Measurements from ENCODE around the gene PRKAR2B.

PRKAR2B gene

DNA sequence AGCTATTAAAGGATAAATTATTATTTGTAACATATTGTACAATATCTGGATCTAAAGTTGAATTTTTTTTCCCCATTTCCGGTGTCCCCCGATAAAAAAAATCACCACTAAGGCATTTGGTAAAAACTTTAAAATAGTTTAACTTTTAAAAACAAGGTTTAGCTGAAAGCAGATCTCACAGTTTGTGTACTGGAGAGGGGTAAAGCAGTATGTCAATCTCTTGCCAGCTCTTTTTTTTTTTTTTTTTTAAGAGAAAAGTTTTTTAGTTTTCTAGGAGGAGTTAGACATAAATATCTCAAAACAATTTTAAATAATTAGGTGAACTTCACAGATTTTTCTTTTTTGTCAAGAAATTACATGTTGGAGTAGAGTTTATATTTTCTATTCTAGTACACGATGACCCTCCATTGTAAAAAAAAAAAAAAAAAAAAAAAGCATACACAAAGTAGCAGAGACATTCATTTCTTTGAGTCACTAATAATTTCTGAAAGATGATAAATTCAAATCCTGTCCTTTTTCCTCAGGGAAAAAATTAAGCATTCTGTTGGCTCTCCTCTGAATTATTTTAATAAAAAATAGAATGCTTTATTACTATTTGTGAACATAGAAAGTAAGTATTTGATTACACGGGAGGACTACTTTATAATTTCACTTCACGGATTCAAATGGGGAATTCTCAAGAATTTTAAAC lies 122.4 kb downstream of the PRKAR2B start:
- DNase-seq: no peak

- DNase-seq: peak; percentile 79
These were observed 123.2 kb downstream of the PRKAR2B start for GRCh38 chr7:107167483-107168232.

GRCh38 chr7:107168233-107169119 lies 124.0 kb downstream of the PRKAR2B start, which contains the start of gene HBP1:
Gene HBP1 (plus strand): TSS chr7:107169003. CDS start chr7:107179894, 10,891 bp downstream.
- peak; percentile 100 for DNase-seq

DNA sequence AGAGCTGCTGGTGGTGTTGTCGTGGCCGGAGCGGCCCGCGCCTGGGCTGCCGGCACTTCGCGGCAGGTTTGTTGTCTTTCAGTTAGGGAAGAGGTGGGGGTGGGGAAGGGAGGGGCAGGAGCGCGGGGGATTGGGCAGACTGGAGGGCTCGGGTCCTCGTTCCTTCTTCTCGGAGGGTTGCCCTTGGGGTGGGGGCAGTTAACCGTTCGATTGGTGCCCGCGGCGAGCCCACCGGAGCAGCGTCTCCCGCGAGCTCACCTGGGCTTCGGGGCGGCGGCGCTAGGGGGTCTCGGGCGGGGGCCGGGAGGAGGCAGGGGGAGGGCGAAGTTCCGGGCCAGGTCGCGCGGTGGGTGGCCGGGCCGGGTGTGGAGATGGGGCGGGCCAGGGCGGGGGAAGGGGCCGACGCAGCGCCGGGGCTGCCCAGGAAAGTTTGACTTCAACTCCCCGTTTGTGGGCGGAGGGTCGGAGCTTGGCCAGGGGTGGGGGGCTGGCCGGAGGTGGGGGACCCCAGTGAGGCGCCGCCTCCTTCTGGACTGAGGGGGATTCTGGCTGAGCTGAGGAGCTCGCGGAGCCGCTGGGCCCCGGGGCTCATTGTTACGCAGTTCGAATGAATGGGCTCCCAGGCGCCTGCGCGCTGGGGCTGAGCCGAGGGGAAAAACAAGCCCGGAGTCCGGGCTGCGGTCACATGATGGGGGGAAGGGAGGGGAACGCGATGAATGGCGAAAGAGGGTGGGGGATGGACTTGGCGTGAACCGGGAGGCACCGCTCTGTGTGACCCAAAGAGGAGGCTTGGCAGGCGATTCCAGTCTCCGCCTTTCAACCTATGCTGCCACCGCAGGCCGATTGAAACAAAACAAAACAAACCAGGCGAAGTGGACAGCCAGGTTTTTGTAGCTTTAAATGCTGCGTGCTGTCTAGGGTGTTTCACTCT lies 124.9 kb downstream of the PRKAR2B start:
- DNase-seq: peak; percentile 91

DNA sequence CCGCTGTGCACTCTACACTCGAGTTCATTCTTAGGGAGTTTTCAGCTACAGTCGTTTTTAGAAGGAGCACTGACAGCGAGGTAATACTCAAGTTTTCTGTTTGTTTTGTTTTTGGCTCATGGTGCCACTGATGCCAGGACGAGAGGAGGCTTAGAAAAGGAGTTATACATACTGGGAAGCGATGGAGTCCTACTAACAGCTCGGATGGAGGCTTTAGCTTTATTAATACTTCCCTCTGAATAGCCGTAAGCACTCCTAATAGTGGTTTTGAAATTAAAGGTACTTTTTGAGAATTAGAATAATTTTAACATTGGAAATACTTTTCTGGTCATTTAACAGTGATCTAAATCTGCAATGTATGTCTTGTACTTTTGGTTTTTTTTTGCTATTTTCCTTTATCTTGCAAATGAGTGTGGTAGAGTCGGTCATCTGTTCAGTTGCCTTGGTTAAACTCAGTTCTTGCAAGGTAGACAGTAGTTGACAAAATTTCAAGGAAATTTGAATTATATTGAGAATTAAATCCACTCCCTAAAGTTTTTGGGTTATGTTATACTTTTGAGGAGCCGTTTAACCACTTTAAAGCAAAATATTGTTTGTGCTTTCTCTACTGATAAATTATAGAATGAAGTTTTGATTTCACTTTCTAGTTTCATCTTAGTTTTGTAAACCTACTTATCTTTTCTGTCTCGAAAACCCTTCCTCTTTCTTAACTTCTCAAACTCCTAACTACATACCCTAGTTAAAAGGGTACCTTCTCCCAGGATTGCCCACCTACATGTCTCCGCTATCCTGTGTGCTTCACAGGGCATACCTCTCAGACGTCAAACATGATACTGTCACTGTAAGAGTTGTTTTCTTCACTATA lies 125.8 kb downstream of the PRKAR2B start:
- no peak for DNase-seq

DNA sequence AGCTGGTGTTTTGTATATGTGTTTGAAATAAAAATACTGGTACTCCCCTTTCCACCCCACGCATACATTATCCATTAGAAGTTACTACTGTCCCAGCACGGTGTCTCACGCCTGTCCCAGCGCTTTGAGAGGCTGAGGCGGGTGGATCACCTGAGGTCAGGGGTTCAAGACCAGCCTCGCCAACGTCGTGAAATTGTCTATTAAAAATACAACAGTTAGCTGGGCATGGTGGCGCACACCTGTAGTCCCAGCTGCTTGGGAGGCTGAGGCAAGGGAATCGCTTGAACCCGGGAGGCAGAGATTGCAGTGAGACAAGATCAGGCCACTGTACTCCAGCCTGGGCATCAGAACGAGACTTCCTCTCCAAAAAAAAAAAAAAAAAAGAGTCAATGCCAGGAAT lies 127.0 kb downstream of the PRKAR2B start:
- no peak for DNase-seq

DNA sequence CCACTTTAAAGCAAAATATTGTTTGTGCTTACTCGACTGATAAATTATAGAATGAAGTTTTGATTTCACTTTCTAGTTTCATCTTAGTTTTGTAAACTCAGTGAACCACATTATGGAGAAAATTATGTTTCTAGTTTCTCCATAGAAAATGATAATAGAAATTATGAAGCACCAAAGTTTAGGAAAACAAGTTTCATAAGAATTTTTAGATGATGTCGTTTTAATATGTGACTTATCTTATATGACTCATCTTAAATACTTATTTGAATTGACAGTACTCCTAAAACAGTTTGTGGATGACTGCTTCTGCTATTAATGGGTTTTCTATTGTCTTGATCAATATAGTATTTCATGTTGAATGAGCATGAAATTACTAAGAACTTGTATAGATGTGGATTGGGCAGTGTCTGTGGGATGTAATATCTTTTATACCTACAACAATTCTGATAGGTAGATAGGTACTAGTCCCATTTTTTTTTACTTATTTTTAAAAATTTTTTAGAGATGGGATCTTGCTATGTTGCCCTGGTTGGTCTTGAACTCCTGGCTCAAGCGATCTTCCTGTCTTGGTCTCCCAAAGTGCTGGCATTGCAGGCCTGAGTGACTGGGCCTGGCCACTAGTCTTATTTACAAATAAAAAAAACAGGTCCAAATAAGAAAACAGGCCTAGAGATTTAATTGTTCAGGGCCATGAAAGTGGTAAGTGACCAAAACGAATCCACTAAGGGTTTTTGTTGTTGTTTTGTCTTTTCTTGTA lies 127.9 kb downstream of the PRKAR2B start:
- DNase-seq: no peak

DNA sequence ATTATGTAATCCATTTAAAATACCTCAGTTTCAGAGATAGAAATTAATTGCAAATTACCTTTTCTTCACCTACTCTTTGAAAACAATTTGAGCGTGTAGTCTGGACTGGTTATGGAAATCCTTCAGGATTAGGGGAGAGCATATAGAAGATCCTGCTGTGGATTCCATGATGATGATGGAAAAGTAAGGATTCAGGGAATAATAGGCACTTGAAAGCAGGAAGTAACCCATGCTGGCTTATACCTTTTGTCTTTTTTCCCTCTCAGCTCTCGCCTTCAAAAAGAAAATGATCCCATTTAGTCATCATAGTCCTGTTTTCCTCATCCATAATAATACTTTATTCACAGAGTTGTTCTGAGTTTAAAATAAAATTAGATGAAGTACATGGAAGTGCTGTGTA lies 128.7 kb downstream of the PRKAR2B start:
- DNase-seq: no peak

GRCh38 chr7:107173691-107174406 lies 129.3 kb downstream of the PRKAR2B start:
- DNase-seq: no peak

DNA sequence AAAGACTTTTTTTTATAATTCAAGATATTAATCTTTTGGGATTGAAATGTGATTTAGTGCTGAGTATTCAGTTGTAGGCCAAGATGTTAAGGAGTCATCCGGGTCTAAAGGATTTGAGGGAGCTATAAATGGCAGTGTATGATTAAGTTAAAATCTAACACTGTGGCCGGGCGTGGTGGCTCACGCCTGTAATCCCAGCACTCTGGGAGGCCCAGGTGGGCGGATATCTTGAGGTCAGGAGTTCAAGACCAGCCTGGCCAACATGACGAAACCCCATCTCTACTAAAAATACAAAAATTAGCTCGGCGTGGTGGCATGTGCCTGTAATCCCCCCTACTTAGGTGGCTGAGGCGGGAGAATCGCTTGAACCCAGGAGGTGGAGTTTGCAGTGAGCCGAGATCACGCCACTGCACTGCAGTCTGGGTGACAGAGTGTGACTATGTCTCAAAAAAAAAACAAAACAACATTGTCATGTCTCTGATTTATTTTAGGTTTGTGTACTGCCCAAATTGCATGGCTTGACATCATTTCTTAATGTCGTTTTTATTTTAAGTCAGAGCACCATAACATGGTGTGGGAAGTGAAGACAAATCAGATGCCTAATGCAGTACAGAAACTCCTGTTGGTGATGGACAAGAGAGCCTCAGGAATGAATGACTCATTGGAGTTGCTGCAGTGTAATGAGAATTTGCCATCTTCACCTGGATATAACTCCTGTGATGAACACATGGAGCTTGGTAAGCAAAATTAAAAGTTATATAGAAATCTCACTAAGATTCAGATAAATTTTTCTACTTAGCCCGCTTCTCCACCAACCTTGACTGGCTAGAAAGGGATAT lies 135.0 kb downstream of the PRKAR2B start:
- DNase-seq: no peak

GRCh38 chr7:107180378-107180777 lies 135.9 kb downstream of the PRKAR2B start:
- peak; percentile 29 for DNase-seq

GRCh38 chr7:107181172-107181571 lies 136.7 kb downstream of the PRKAR2B start:
- no peak for DNase-seq

DNA sequence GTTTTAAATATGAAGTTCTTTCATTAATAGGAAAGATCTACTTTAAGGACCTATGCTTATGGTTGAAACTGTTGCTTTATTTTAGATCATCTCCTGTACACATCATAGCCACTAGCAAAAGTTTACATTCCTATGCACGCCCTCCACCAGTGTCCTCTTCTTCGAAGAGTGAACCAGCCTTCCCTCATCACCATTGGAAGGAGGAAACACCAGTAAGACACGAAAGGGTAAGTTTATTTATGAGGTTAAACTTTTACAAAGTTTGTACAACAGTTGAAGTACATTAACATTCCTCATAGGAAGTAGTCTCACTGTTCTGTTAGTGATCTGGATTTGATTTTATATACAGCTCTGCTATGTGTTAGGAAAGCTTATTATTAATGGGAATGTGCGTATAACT lies 141.2 kb downstream of the PRKAR2B start:
- DNase-seq: no peak

- no peak for DNase-seq
These were observed 141.7 kb downstream of the PRKAR2B start for GRCh38 chr7:107186240-107186639.

DNA sequence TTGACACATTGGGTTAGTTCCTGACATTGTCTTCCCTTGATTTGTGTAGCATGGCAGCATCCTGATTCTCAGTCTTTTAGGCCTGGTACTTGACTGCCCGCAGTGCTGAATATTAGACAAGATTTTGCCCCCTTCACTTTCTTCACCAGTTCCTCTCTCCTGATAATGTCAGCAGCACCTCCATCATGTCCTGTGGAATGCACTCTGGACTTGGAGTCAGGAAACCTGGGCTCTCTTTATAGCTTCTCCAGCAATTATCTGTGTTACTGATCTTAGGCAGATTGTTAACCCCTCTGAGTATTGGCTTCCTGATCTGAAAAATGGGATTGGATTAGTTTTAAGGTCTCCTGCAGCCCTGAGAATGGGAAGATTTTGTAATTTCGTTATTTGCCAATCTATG lies 143.3 kb downstream of the PRKAR2B start:
- no peak for DNase-seq

DNA sequence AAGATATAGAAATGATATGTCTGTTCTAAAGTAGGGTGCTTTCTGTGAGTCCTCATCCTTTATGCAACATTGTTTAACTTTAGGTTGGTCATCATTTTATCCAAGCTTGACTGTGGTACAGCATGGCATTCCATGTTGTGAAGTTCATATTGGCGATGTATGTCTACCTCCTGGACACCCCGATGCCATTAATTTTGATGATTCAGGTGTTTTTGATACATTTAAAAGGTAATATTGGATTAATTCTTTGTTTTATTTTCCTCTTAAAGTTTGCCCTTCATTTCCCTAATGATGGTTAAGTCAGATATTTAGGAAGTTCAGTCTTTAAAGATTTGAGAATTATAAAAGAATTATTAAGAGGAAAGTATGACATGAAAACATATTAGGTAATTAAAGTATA lies 145.6 kb downstream of the PRKAR2B start:
- DNase-seq: no peak

DNA sequence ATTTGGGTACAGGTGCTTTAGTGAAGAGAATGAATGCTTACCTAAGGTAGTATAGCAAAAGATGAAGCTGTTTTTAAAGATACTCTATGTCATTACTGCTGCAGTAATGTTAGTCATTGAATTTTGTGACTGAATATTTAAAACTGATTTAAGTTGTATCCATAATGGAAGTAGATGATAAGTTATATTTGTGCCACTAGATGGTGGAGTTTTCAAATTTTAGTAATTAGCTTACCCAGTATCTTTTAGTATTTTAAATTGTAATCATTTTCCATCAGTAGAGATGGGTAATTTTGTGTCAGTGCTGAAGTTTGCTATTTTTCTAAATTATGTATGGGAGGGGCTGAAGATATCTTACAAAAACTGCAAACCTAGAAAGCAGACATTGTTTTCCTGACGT lies 149.5 kb downstream of the PRKAR2B start:
- DNase-seq: no peak

- no peak for DNase-seq
These were observed 152.5 kb downstream of the PRKAR2B start for GRCh38 chr7:107196834-107197610.

Measured in CD4-positive, alpha-beta T cell treated with Interleukin-17A for 1 hour (primary cell).